GM23248 (cell line): ENCODE data around the gene SYNE2. TPM values are rescaled to one million over a fixed set of nuclear protein-coding genes. Genes with fewer than 3 reads are reported as not detected.

Experiments
- DNase-seq: peaks from one replicate; pipeline ENCODE4 v3.0.0-alpha.2; 2015
- H2AFZ ChIP-seq: fragments of 200-600 bp; sonication (generic); 2 replicates; pipeline ENCODE4 v1.6.1; 2016; ENCODE audit warnings: antibody characterized with exemption
- H3F3A ChIP-seq: fragments of 200-600 bp; sonication (generic); 2 replicates; pipeline ENCODE4 v1.6.1; 2016; ENCODE audit warnings: mild to moderate bottlenecking, antibody characterized with exemption, mixed run types; ENCODE audit not compliant: insufficient read depth
- H3K27ac ChIP-seq: fragments of 200-600 bp; sonication (generic); 2 replicates; pipeline ENCODE4 v1.5.1; 2016; ENCODE audit warnings: mild to moderate bottlenecking
- H3K27me3 ChIP-seq: fragments of 200-600 bp; sonication (generic); replicated peaks from 2 replicates; pipeline ENCODE4 v1.6.1; 2016; ENCODE audit warnings: mild to moderate bottlenecking; ENCODE audit not compliant: insufficient read depth
- H3K36me3 ChIP-seq: fragments of 200-600 bp; sonication (generic); 2 replicates; pipeline ENCODE4 v1.6.1; 2016; ENCODE audit warnings: low read depth, mild to moderate bottlenecking
- H3K4me1 ChIP-seq: fragments of 200-600 bp; sonication (generic); 2 replicates; pipeline ENCODE4 v1.6.1; 2016; ENCODE audit warnings: mild to moderate bottlenecking; ENCODE audit not compliant: insufficient read depth
- H3K4me2 ChIP-seq: fragments of 200-600 bp; sonication (generic); one replicate; pipeline ENCODE4 v1.6.1; 2016; ENCODE audit warnings: mild to moderate bottlenecking; ENCODE audit not compliant: unreplicated experiment
- H3K4me3 ChIP-seq: fragments of 200-600 bp; sonication (generic); 2 replicates; pipeline ENCODE4 v1.5.1; 2016; ENCODE audit warnings: mild to moderate bottlenecking
- H3K79me2 ChIP-seq: fragments of 200-600 bp; sonication (generic); 2 replicates; pipeline ENCODE4 v1.6.1; 2016; ENCODE audit warnings: mild to moderate bottlenecking; ENCODE audit not compliant: insufficient read depth
- H3K9ac ChIP-seq: fragments of 200-600 bp; sonication (generic); 2 replicates; pipeline ENCODE4 v1.6.1; 2016; ENCODE audit warnings: mild to moderate bottlenecking
- H3K9me2 ChIP-seq: fragments of 200-600 bp; sonication (generic); 2 replicates; pipeline ENCODE4 v1.6.1; 2016; ENCODE audit warnings: mixed run types, mild to moderate bottlenecking, moderate library complexity; ENCODE audit not compliant: insufficient read depth
- H3K9me3 ChIP-seq: fragments of 200-600 bp; sonication (generic); one replicate; pipeline ENCODE4 v1.6.1; 2017; ENCODE audit warnings: low read depth
- H4K20me1 ChIP-seq: fragments of 200-600 bp; sonication (generic); 2 replicates; pipeline ENCODE4 v1.6.0; 2016; ENCODE audit not compliant: insufficient read depth
- EZH2 ChIP-seq: fragments of 200-600 bp; sonication (generic); IDR thresholded peaks from 2 replicates; pipeline ENCODE4 v1.6.1; 2018; ENCODE audit warnings: antibody characterized with exemption, mild to moderate bottlenecking; ENCODE audit not compliant: insufficient read depth, poor library complexity, severe bottlenecking
- EZH2phosphoT487 ChIP-seq: fragments of 200-600 bp; sonication (generic); IDR thresholded peaks from 2 replicates; pipeline ENCODE4 v1.6.1; 2018; ENCODE audit warnings: antibody characterized with exemption, moderate library complexity, mild to moderate bottlenecking, low read depth; ENCODE audit not compliant: insufficient read depth
- WGBS, 2 experiments: methylation state at CpG; one replicate each; pipeline ENCODE4 v1.1.6; 2015 to 2017; ENCODE audit warnings: low lambda C conversion rate in 2 of 2, low coverage in 1 of 2; ENCODE audit errors: missing lambda C conversion rate in 2 of 2; 5-methylcytosine and 5-hydroxymethylcytosine counted together
- in situ Hi-C: fragments of 300-500 bp; cut with MboI; formaldehyde crosslinking; loops from 2 replicates; pipeline ENCODE4 v1.15.0; 2020
- microRNA counts: library from miRNA; unstranded; fragments of <30 nt; microRNA quantifications from one replicate; lab custom pipeline; 2016
- microRNA-seq: library from miRNA; unstranded; fragments of <30 nt; microRNA quantifications from one replicate; pipeline ENCODE4, GENCODE V29; 2016; ENCODE audit warnings: borderline number of aligned reads
- polyA plus RNA-seq: library from polyadenylated mRNA; unstranded; fragments of >200 nt; fragmentation: Nextera tagmentation; extraction: Ambion mirVana; gene quantifications from 2 replicates; pipeline ENCODE4 v1.2.1, GENCODE V29; 2016
- small RNA-seq: library from RNA; depleted of rRNA; stranded (forward); fragments of <200 nt; gene quantifications from one replicate; pipeline ENCODE3, GENCODE V24; 2014; ENCODE audit warnings: low read depth, low replicate concordance
- total RNA-seq: library from RNA; depleted of rRNA; stranded (reverse); fragments of >200 nt; shearing (Covaris generic); gene quantifications from 2 replicates; pipeline ENCODE4 v1.2.3, GENCODE V29; 2014; rRNA removed

The SYNE2 gene
- total and polyA plus RNA-seq, 2 experiments from 2014 or later, result 2.8 to 4.4 TPM

- no peak for DNase-seq
- TF ChIP-seq EZH2phosphoT487, result no peak
- no peak for TF ChIP-seq EZH2
- H3K9me2 ChIP-seq, result no peaks in the 10 kb centered on the region
- H3K79me2 ChIP-seq, result no peaks in the 10 kb centered on the region
- H4K20me1 ChIP-seq, result no peaks in the 10 kb centered on the region
- no peak overlapping the region for H2AFZ ChIP-seq
- H3K27ac ChIP-seq, result no peak overlapping the region
- H3K4me3 ChIP-seq, result no peak overlapping the region
- H3K9me3 ChIP-seq, result no peaks in the 10 kb centered on the region
- no peaks in the 10 kb centered on the region for H3K27me3 ChIP-seq
- no peak overlapping the region for H3K4me2 ChIP-seq
- in situ Hi-C loops, result no loop called here
- no peaks in the 10 kb centered on the region for H3K4me1 ChIP-seq
- no peaks in the 10 kb centered on the region for H3F3A ChIP-seq
- 95% methylated on average over 1 of the region's 1 CpG for WGBS, 2 experiments
- H3K36me3 ChIP-seq, result no peaks in the 10 kb centered on the region
- H3K9ac ChIP-seq, result no peak overlapping the region
Measured at GRCh38 chr14:64265222-64265621, 412.4 kb downstream of the SYNE2 start.

DNA sequence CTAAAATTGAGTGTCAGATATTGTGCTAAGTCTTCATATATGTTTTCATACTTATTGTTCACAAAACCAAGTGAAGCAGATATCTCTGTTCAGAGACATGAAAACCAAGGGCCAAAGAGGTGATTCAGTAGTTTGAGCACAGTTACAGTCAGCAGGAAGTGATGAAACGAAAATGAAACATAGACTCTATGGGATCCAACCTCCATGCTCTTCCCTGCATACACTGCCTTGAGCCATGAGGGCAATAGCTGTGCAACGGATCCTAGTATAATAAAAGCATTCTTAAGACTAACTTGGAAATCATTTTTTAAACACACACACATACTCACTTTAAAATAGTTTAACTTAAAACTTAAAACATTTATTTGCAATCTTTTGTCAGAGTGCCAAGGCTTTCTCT is 413.4 kb downstream of the SYNE2 start:
- H3K4me2 ChIP-seq, result no peak overlapping the region

GRCh38 chr14:64272019-64272418 is 419.2 kb downstream of the SYNE2 start:
- TF ChIP-seq EZH2phosphoT487 (no peak), EZH2 (no peak)
- no peaks in the 10 kb centered on the region for H4K20me1 ChIP-seq
- no peaks in the 10 kb centered on the region for H3K79me2 ChIP-seq
- H3K27me3 ChIP-seq, result no peaks in the 10 kb centered on the region; the same call in 1 of the 2 replicates
- in situ Hi-C loops, result no loop called here
- no peaks in the 10 kb centered on the region for H3K9me3 ChIP-seq
- no peaks in the 10 kb centered on the region for H3K4me1 ChIP-seq
- H3K4me3 ChIP-seq, result no peak overlapping the region
- no peak overlapping the region for H3K9ac ChIP-seq
- H3K9me2 ChIP-seq, result no peaks in the 10 kb centered on the region
- H2AFZ ChIP-seq, result no peak overlapping the region
- DNase-seq, result no peak
- H3F3A ChIP-seq, result no peaks in the 10 kb centered on the region
- H3K4me2 ChIP-seq, result no peak overlapping the region
- H3K27ac ChIP-seq, result no peak overlapping the region
- H3K36me3 ChIP-seq, result no peaks in the 10 kb centered on the region

More for the DNA sequence above, 413.4 kb downstream of the SYNE2 start:
- no peaks in the 10 kb centered on the region for H3K4me1 ChIP-seq
- H3K9me3 ChIP-seq, result no peaks in the 10 kb centered on the region
- no peaks in the 10 kb centered on the region for H3K27me3 ChIP-seq
- H3K36me3 ChIP-seq, result no peaks in the 10 kb centered on the region
- no peaks in the 10 kb centered on the region for H3K9me2 ChIP-seq
- H3K9ac ChIP-seq, result no peak overlapping the region
- H4K20me1 ChIP-seq, result no peaks in the 10 kb centered on the region
- TF ChIP-seq EZH2phosphoT487, result no peak
- no peak for TF ChIP-seq EZH2
- no peak overlapping the region for H3K27ac ChIP-seq
- peak overlapping the region; percentile 67 for H2AFZ ChIP-seq
- no peaks in the 10 kb centered on the region for H3K79me2 ChIP-seq
- no peaks in the 10 kb centered on the region for H3F3A ChIP-seq
- H3K4me3 ChIP-seq, result no peak overlapping the region
- 60% methylated on average over 2 of the region's 2 CpGs for WGBS, 2 experiments
- in situ Hi-C loops, result no loop called here
- DNase-seq, result peak; percentile 59

MicroRNAs encoded within 50 kb of the gene (microRNA counts, 767-probe panel; counts per million panel counts)
- 447 counts per million, percentile 86 among the panel's probes with 10 or more counts for microRNA hsa-miR-548h-5p (lab: Ali Mortazavi, UCI)

Small RNA genes within 50 kb of the gene (microRNA-seq; reads per million reads assigned to microRNA genes)
- gene MIR548H1, result not detected

Small RNA genes within 50 kb of the gene (small RNA-seq; reads per million reads assigned to genes)
- gene MIR548H1 (not detected), gene RF00019 (not detected), gene RPS28P1 (not detected)

Other genes starting within 250 kb of the SYNE2 start
- 5.9 and 6.9 TPM in 2 replicates for gene WDR89, start 211.1 kb upstream of the SYNE2 start, total RNA-seq
- 7.0 and 8.5 TPM in 2 replicates for gene WDR89, start 211.1 kb upstream of the SYNE2 start, polyA plus RNA-seq
- gene SGPP1, start 124.9 kb upstream of the SYNE2 start, total RNA-seq, result 38.4 and 44.5 TPM in 2 replicates
- gene SGPP1, start 124.9 kb upstream of the SYNE2 start, polyA plus RNA-seq, result 19.6 and 22.4 TPM in 2 replicates